Body of pancreas (tissue), 4 donors: Measurements from ENCODE around the gene WFDC2.

Experiments used
- CTCF ChIP-seq, 7 experiments: fragments of 450-650 bp in 4 of 7; fragments of 200-600 bp in 3 of 7; sonication (generic) in 3 of 7; IDR thresholded peaks; one replicate each; pipeline ENCODE4 v1.5.1; 2016 to 2019; ENCODE audit warnings: antibody characterized with exemption in 7 of 7
- POLR2A ChIP-seq, 3 donors: fragments of 450-650 bp; IDR thresholded peaks; one replicate each; pipeline ENCODE4 v1.6.1; 2016; ENCODE audit warnings: antibody characterized with exemption in 3 of 3, mild to moderate bottlenecking in 2 of 3

DNA sequence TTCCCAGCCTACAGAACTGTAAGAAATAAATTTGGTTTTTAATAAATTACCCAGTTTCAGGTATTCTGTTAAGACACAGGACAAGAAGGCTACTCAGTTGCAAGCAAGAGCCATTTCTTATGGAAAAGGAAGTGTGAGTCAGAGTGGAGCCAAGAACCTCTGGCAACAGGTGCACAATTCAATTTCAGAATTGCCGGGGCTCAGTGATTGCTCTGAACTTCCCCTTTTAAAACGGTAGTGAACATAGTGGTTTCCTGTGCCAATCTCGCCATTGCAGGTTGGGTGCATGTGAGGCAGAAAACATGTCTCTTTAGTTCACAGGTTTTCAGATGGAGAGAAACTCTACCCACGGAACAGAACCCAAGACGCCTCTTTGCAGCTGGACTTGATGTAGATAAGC lies 37.3 kb upstream of the WFDC2 start:
- TF ChIP-seq CTCF (IDR thresholded peaks at IDR 0.05) (no peak), POLR2A (IDR thresholded peaks at IDR 0.05) (no peak)
